Fibroblast of lung (primary cell): Measurements from ENCODE around the gene PRDM13. TPM values are rescaled to one million over a fixed set of nuclear protein-coding genes. Genes with fewer than 3 reads are reported as not detected.

ENCODE experiments used
- DNase-seq, 2 donors: peaks; one replicate each; pipeline versions ENCODE4 v3.0.0 to v3.0.0-alpha.2; 2010; ENCODE audit warnings: low read depth in 2 of 2
- H2AFZ ChIP-seq: 2 replicates; pipeline ENCODE4 v1.5.1; 2012; ENCODE audit warnings: low read length, control low read depth, inconsistent platforms
- H3K27ac ChIP-seq: 2 replicates; pipeline ENCODE4 v1.5.1; 2011; ENCODE audit warnings: low read length, control low read depth; ENCODE audit not compliant: insufficient read depth
- H3K27me3 ChIP-seq: 2 replicates; pipeline ENCODE4 v1.5.1; 2011; ENCODE audit warnings: mild to moderate bottlenecking, low read length; ENCODE audit not compliant: control insufficient read depth, insufficient read depth
- H3K36me3 ChIP-seq: 2 replicates; pipeline ENCODE4 v1.5.1; 2011; ENCODE audit warnings: low read length; ENCODE audit not compliant: control insufficient read depth, insufficient read depth
- H3K4me1 ChIP-seq: 2 replicates; pipeline ENCODE4 v1.5.1; 2011; ENCODE audit warnings: low read length; ENCODE audit not compliant: control insufficient read depth, insufficient read depth; ENCODE audit errors: extremely low read depth
- H3K4me2 ChIP-seq: 2 replicates; pipeline ENCODE4 v1.5.1; 2011; ENCODE audit warnings: low read length, control low read depth; ENCODE audit not compliant: insufficient read depth; ENCODE audit errors: extremely low read depth
- H3K4me3 ChIP-seq, 4 experiments: fragments of 200-600 bp in 1 of 4; sonication (generic) in 1 of 4; replicated peaks in 1 of 4; 2 replicates each; pipeline ENCODE4 v1.5.1; 2011 to 2016; ENCODE audit warnings: low read length in 4 of 4, low read depth in 3 of 4, mild to moderate bottlenecking in 3 of 4, control low read depth in 2 of 4, inconsistent platforms in 1 of 4, mixed read lengths in 1 of 4; ENCODE audit not compliant: insufficient read depth in 1 of 4; ENCODE audit errors: control extremely low read depth in 1 of 4
- H3K79me2 ChIP-seq: 2 replicates; pipeline ENCODE4 v1.5.1; 2012; ENCODE audit warnings: mild to moderate bottlenecking, low read length, inconsistent platforms; ENCODE audit not compliant: control insufficient read depth, insufficient read depth
- H3K9ac ChIP-seq: 2 replicates; pipeline ENCODE4 v1.5.1; 2011; ENCODE audit warnings: mild to moderate bottlenecking, low read length, control low read depth; ENCODE audit not compliant: insufficient read depth
- H3K9me3 ChIP-seq: 2 replicates; pipeline ENCODE4 v1.5.1; 2012; ENCODE audit warnings: low read depth, low read length; ENCODE audit not compliant: control insufficient read depth, insufficient read depth
- H4K20me1 ChIP-seq: 2 replicates; pipeline ENCODE4 v1.5.1; 2011; ENCODE audit warnings: low read length; ENCODE audit not compliant: control insufficient read depth, insufficient read depth; ENCODE audit errors: extremely low read depth
- CTCF ChIP-seq, 2 donors: IDR thresholded peaks in 1 of 2; conservative IDR thresholded peaks in 1 of 2; 1 replicate in 1 of 2; 2 replicates in 1 of 2; pipeline ENCODE4 v1.5.1; 2011 to 2012; ENCODE audit warnings: low read length in 2 of 2, control low read depth in 1 of 2, inconsistent platforms in 1 of 2, low read depth in 1 of 2, mild to moderate bottlenecking in 1 of 2
- EZH2 ChIP-seq: IDR thresholded peaks from 2 replicates; pipeline ENCODE4 v1.5.1; 2012; ENCODE audit warnings: low read length, control low read depth, mild to moderate bottlenecking; ENCODE audit errors: missing control alignments
- polyA plus RNA-seq, 2 donors: library from polyadenylated mRNA; depleted of rRNA in 1 of 2; stranded (reverse) in 1 of 2; unstranded in 1 of 2; fragments of >200 nt; gene quantifications; 2 replicates each; pipeline ENCODE4 v1.2.1, GENCODE V29; 2011 to 2012; ENCODE audit warnings: missing spikeins in 1 of 2
- total RNA-seq: library from RNA; depleted of rRNA; stranded (reverse); fragments of >200 nt; gene quantifications from 2 replicates; pipeline ENCODE4 v1.2.1, GENCODE V29; 2014

Gene PRDM13
- total and polyA plus RNA-seq, 2 donors (not counting 1 experiment from before 2014, with no cell fraction given): not detected

- H4K20me1 ChIP-seq: no peaks in the 10 kb centered on the region
- no peak overlapping the region for H2AFZ ChIP-seq
- no peaks in the 10 kb centered on the region for H3K79me2 ChIP-seq
- peak; percentile 65 to 71 for DNase-seq
- H3K4me2 ChIP-seq: peak overlapping the region; percentile 92
- H3K4me3 ChIP-seq: peak overlapping the region; percentile 49 to 64 (median 56)
- no peaks in the 10 kb centered on the region for H3K9me3 ChIP-seq
- no peak overlapping the region for H3K27ac ChIP-seq
- H3K27me3 ChIP-seq: peaks cover 34% of the 10 kb centered on the region
- TF ChIP-seq CTCF (conservative IDR thresholded peaks at IDR 0.05 in 1 of 2, IDR thresholded peaks at IDR 0.05 in 1 of 2; ENCODE audit: low read depth in 1 of 2, low read length in 2 of 2) (peak; percentile 24 to 44), EZH2 (no peak)
- no peaks in the 10 kb centered on the region for H3K4me1 ChIP-seq
- no peaks in the 10 kb centered on the region for H3K36me3 ChIP-seq
- no peak overlapping the region for H3K9ac ChIP-seq
These were observed 17.9 kb upstream of the PRDM13 start for GRCh38 chr6:99588618-99589289.

GRCh38 chr6:99589290-99589672 is 17.4 kb upstream of the PRDM13 start:
- H3K9me3 ChIP-seq: no peaks in the 10 kb centered on the region
- peak overlapping the region; percentile 49 to 64 (median 56) for H3K4me3 ChIP-seq
- no peaks in the 10 kb centered on the region for H3K36me3 ChIP-seq
- TF ChIP-seq EZH2: no peak
- no peak for TF ChIP-seq CTCF (conservative IDR thresholded peaks at IDR 0.05 in 1 of 2, IDR thresholded peaks at IDR 0.05 in 1 of 2; ENCODE audit: low read depth in 1 of 2, low read length in 2 of 2)
- H2AFZ ChIP-seq: no peak overlapping the region
- H3K79me2 ChIP-seq: no peaks in the 10 kb centered on the region
- H3K4me2 ChIP-seq: peak overlapping the region; percentile 92
- no peak overlapping the region for H3K9ac ChIP-seq
- no peaks in the 10 kb centered on the region for H4K20me1 ChIP-seq
- no peak overlapping the region for H3K27ac ChIP-seq
- peak in 1 of 2 donors; percentile 16 for DNase-seq
- H3K4me1 ChIP-seq: no peaks in the 10 kb centered on the region
- H3K27me3 ChIP-seq: peaks cover 34% of the 10 kb centered on the region

- Histone ChIP-seq H2AFZ (no peak overlapping the region), H4K20me1 (no peaks in the 10 kb centered on the region), H3K79me2 (no peaks in the 10 kb centered on the region), H3K4me1 (no peaks in the 10 kb centered on the region), H3K36me3 (no peaks in the 10 kb centered on the region), H3K4me3 (no peak overlapping the region), H3K27ac (no peak overlapping the region), H3K9ac (no peak overlapping the region), H3K9me3 (no peaks in the 10 kb centered on the region), H3K27me3 (peaks cover 34% of the 10 kb centered on the region), H3K4me2 (no peak overlapping the region)
- TF ChIP-seq EZH2: no peak
- TF ChIP-seq CTCF (conservative IDR thresholded peaks at IDR 0.05 in 1 of 2, IDR thresholded peaks at IDR 0.05 in 1 of 2; ENCODE audit: low read depth in 1 of 2, low read length in 2 of 2): no peak
- DNase-seq: no peak
These were observed 16.6 kb upstream of the PRDM13 start for GRCh38 chr6:99589907-99590493.
